ENCODE data around the gene PXT1. TPM values are rescaled to one million over a fixed set of nuclear protein-coding genes. Genes with fewer than 3 reads are reported as not detected.

PXT1 gene
- total RNA-seq, 1 donor from 2014 or later: not detected

DNA sequence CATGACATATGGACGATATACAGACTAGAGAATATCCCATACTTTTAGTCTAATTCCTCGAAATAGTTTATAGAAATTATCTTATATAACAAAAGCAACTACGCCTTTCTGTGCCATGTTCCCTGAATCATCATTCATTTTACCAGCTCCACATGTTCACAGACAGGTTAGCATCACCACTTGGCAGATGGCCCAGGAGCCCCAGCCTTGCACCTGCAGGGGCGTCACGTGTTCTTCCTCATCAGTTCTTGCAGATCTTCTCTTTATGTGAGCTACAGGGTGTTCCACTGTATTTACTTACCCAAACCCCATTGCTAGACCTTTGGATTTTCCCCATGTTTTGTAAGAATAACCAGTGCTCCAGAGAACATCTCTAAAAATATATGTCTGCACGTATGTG is 93.4 kb downstream of the PXT1 start:
- DNase-seq (ENCODE audit: low read depth): no peak
- H3K4me3 ChIP-seq (ENCODE audit: low read depth, low read length): no peak overlapping the region
- TF ChIP-seq, protein P1, sequence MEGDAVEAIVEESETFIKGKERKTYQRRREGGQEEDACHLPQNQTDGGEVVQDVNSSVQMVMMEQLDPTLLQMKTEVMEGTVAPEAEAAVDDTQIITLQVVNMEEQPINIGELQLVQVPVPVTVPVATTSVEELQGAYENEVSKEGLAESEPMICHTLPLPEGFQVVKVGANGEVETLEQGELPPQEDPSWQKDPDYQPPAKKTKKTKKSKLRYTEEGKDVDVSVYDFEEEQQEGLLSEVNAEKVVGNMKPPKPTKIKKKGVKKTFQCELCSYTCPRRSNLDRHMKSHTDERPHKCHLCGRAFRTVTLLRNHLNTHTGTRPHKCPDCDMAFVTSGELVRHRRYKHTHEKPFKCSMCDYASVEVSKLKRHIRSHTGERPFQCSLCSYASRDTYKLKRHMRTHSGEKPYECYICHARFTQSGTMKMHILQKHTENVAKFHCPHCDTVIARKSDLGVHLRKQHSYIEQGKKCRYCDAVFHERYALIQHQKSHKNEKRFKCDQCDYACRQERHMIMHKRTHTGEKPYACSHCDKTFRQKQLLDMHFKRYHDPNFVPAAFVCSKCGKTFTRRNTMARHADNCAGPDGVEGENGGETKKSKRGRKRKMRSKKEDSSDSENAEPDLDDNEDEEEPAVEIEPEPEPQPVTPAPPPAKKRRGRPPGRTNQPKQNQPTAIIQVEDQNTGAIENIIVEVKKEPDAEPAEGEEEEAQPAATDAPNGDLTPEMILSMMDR (conservative IDR thresholded peaks at IDR 0.05; ENCODE audit: low read depth, low read length): no peak

DNA sequence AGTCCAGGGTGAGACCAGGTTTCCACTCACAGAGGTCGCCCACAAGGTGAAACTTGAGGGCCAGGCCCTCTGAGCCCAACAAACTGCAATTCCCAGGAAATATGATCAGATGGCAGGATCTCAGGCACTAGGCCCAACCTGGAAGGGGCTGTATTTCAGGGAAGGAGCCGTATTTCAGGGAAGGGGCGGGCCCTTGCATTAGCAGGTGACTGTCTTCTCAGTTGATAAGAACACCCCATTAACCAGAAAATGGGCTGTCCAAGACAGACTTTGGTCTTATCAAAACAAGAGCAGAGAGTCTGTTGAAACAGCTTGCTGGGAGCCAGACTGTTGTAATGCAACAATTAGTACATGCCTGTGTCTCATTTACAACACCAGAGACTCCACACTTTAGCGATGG is 95.0 kb downstream of the PXT1 start:
- no peak for DNase-seq (ENCODE audit: low read depth)

GRCh38 chr6:36346486-36347273 is 96.0 kb downstream of the PXT1 start:
- DNase-seq (ENCODE audit: low read depth): no peak
- TF ChIP-seq, protein P1 (conservative IDR thresholded peaks at IDR 0.05; ENCODE audit: low read depth, low read length): no peak
- H3K4me3 ChIP-seq (ENCODE audit: low read depth, low read length): no peak overlapping the region

More for the DNA sequence above, 95.0 kb downstream of the PXT1 start:
- TF ChIP-seq, protein P1 (conservative IDR thresholded peaks at IDR 0.05; ENCODE audit: low read depth, low read length): no peak
- no peak overlapping the region for H3K4me3 ChIP-seq (ENCODE audit: low read depth, low read length)

DNA sequence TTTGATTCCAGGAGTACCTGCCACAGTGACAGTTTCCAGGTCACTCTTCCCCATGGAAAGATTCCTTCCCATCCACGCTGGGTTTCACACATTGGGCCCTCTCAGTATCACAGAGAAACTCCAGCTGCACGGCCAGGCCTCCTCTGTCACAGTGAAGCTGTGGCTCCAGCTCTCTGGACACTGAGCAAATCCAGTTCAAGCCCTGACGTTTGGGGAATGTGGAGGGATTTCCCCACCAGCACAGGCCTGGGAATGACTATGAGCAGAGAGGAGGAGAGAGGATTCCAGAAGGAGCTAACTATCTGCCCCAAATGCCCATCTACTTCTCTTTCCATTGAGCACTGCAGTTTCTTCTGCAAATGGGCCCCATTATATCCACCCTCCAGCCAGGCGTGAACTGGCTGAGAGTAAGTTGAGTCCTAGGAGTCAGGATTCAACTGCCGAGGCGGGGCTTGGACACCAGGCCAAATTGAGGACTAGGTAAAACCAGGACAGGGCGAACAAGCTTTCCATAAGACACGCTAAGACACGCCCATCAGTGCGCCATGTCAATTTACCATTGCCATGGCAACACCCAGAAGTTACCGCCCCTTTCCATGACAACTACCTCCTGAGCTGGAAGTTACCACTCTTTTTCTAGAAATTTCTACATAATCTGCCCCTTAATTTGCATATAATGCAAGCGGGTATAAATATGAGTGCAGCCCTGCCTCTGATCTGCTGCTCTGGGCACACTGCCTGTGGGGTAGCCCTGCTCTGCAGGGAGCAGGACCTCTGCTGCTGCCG is 96.8 kb downstream of the PXT1 start:
- DNase-seq (ENCODE audit: low read depth): no peak
- TF ChIP-seq, protein P1 (conservative IDR thresholded peaks at IDR 0.05; ENCODE audit: low read depth, low read length): no peak
- H3K4me3 ChIP-seq (ENCODE audit: low read depth, low read length): no peak overlapping the region

- no peak for DNase-seq (ENCODE audit: low read depth)
- TF ChIP-seq, protein P1 (conservative IDR thresholded peaks at IDR 0.05; ENCODE audit: low read depth, low read length): no peak
- H3K4me3 ChIP-seq (ENCODE audit: low read depth, low read length): no peak overlapping the region
Observed at GRCh38 chr6:36343109-36343680, 99.5 kb downstream of the PXT1 start.

DNA sequence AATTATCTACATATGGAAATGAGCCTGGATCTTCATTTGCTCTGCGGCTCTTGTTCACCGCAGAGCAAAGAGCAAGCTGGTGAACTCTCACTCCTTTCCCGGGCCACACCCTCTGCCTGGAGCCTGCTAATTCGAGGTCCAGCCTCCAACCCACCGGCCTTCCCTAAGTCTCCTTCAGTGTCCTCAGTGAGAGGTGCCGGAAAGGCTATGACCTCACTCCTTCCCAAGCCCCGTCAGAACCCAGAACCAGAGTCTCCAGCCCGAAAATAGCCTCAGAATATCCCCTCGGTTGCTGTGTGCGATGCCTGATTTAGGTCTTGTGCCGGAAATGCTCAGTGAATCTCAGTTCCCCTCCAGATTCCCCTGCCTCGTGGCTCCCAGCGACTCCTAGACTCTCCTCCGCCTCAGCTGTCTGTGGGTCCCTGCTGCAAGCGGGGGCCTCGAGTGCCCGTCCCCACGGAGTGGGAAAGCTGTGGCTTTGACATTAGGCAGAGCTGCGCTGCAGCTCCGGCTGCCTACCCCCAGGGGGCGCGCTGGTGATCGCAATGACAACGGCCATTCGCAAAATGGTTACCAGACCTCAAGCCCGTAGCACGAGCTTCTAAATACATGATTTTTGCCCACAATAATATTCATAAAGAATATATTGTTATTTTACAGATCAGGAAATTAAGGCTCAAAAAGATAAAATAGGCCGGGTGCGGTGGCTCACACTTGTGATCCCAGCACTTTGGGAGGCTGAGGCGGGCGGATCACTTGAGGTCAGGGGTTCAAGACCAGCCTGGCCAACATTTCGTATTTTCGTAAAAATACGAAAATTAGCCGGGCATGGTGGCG is 101.8 kb downstream of the PXT1 start:
- TF ChIP-seq, protein P1 (conservative IDR thresholded peaks at IDR 0.05; ENCODE audit: low read depth, low read length): peak; percentile 98
- DNase-seq (ENCODE audit: low read depth): no peak
- peak overlapping the region; percentile 34 for H3K4me3 ChIP-seq (ENCODE audit: low read depth, low read length)
